Endodermal cell (in vitro differentiated cells): Measurements from ENCODE around the gene FOSB. TPM values are rescaled to one million over a fixed set of nuclear protein-coding genes. Genes with fewer than 3 reads are reported as not detected.
A peak's percentile ranks its signal among the peaks of the same experiment; 100 is the strongest.

ENCODE experiments used
- DNase-seq: peaks from one replicate; pipeline ENCODE4 v3.0.0-alpha.2; 2017
- H3K27ac ChIP-seq: 2 replicates; pipeline ENCODE4 v1.5.1; 2013; ENCODE audit warnings: mild to moderate bottlenecking, low read depth, low read length, moderate library complexity
- H3K27me3 ChIP-seq: 2 replicates; pipeline ENCODE4 v1.6.1; 2013; ENCODE audit warnings: mild to moderate bottlenecking, low read length, moderate library complexity; ENCODE audit not compliant: insufficient read depth, control insufficient read depth, poor library complexity, severe bottlenecking
- H3K36me3 ChIP-seq: 2 replicates; pipeline ENCODE4 v1.7.0; 2013; ENCODE audit warnings: mild to moderate bottlenecking, low read length, moderate library complexity; ENCODE audit not compliant: control insufficient read depth, insufficient read depth
- H3K4me1 ChIP-seq: one replicate; pipeline ENCODE4 v1.7.0; 2013; ENCODE audit warnings: low read length; ENCODE audit not compliant: control insufficient read depth, insufficient read depth
- H3K4me3 ChIP-seq: 2 replicates; pipeline ENCODE4 v1.5.1; 2013; ENCODE audit warnings: mild to moderate bottlenecking, low read length, moderate library complexity
- H3K9ac ChIP-seq: 2 replicates; pipeline ENCODE4 v1.6.1; 2013; ENCODE audit warnings: mild to moderate bottlenecking, low read length, moderate library complexity; ENCODE audit not compliant: poor library complexity, severe bottlenecking; ENCODE audit errors: extremely low read depth
- H3K9me3 ChIP-seq: 2 replicates; pipeline ENCODE4 v1.6.1; 2013; ENCODE audit warnings: mild to moderate bottlenecking, low read length, moderate library complexity; ENCODE audit not compliant: control insufficient read depth
- H3K27ac Mint-ChIP-seq: 2 replicates; pipeline ENCODE4 v1.8.0; 2020; ENCODE audit warnings: mixed read lengths
- H3K27me3 Mint-ChIP-seq: 2 replicates; pipeline ENCODE4 v1.8.0; 2021; ENCODE audit warnings: mild to moderate bottlenecking, mixed read lengths; ENCODE audit not compliant: insufficient read depth
- H3K36me3 Mint-ChIP-seq: 2 replicates; pipeline ENCODE4 v1.8.0; 2020; ENCODE audit warnings: low read depth, mixed read lengths
- H3K4me1 Mint-ChIP-seq: 2 replicates; pipeline ENCODE4 v1.8.0; 2020; ENCODE audit warnings: mixed read lengths
- H3K4me3 Mint-ChIP-seq: 2 replicates; pipeline ENCODE4 v1.8.0; 2020; ENCODE audit warnings: mild to moderate bottlenecking, moderate library complexity, mixed read lengths
- H3K9me3 Mint-ChIP-seq: 2 replicates; pipeline ENCODE4 v1.8.0; 2020; ENCODE audit warnings: mild to moderate bottlenecking, mixed read lengths
- WGBS, 2 experiments: methylation state at CpG; one replicate each; pipeline versions ENCODE4 v1.1.5 to v1.1.7; 2013; ENCODE audit warnings: missing lambda C conversion rate in 2 of 2, mixed read lengths in 1 of 2; ENCODE audit not compliant: insufficient coverage in 1 of 2, insufficient read length in 1 of 2; 5-methylcytosine and 5-hydroxymethylcytosine counted together
- total RNA-seq, 2 donors: library from RNA; stranded (reverse); fragmentation: NEBNext Ultra II Directional in 1 of 2; extraction: Animal tissue kit (Norgen Biotek cat#: 25700) in 1 of 2; gene quantifications; 2 replicates in 1 of 2; 3 replicates in 1 of 2; pipeline ENCODE4 v1.2.1, GENCODE V29; 2021
- TF ChIP-seq, protein P1 (sequence below): fragments of 200-600 bp; sonication (generic); conservative IDR thresholded peaks from 2 replicates; pipeline ENCODE4 v1.5.0; 2021; ENCODE audit warnings: antibody characterized with exemption, mild to moderate bottlenecking

Gene FOSB
- total RNA-seq, 2 donors from 2014 or later: 1.6 to 3.0 TPM

DNA sequence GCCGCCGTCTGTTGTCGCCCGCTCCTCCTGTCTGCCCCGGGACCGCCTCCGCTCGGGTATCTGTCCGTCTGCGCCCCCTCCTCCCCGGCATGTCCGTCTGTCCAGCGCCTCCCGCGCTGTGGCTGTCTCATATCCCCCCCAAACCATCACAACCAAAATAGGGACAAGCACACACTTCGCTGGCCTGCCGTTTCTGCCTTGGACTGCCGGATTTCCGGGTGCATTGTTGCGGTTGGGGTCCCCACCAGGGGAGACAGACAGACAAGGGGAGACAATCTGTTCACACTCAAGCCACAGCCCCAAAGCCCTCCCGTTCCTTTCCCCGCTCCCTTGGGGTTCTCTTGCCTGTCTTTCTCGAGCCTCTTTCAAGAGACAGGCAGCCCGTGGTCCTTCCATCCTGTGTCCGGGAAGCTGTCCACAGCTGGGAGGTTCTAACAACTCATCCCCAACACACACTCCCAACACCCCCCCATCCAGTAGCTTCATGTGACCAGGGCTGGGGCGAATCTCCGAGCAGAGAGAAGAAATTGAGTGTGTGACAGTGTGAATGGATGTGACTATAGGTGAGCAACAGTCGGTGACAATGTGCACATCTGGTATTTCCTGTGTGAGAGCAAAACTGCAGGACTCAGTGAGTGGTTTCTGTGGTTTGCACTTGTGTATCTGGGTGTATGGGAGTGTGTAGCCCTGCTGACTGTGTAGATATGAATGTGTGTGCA is 16.5 kb upstream of the FOSB start:
- H3K27me3 Mint-ChIP-seq: peaks cover 23% of the 10 kb centered on the region

DNA sequence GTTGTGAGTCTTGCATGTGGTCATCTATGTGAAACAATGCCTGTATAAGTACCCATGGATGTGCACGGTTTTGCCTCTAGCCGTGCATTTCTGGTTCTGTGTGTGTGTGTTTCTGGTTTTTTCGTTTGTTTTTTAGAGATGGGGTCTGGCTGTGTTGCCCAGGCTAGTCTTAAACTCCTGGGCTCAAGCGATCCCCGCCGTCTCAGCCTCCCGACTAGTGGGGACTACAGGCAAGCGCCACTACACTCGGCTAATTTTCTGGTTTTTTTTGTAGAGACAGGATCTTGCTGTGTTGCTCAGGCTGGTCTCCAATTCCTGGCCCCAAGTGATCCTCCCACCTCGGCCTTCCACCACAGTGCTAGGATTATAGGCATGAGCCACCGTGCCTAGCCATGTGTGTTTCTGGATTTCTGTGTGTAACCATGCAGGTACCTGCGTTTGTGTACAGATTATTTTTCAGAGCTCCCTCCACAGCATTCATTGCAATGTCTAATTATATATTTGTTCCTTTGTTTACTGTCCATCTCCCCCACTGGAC is 15.9 kb upstream of the FOSB start:
- H3K9ac ChIP-seq: no peak overlapping the region
- Mint-ChIP-seq H3K36me3 (no peaks in the 10 kb centered on the region), H3K4me1 (peaks cover 11% of the 10 kb centered on the region), H3K27me3 (peaks cover 23% of the 10 kb centered on the region), H3K9me3 (no peaks in the 10 kb centered on the region), H3K27ac (peak overlapping the region; percentile 92), H3K4me3 (peak overlapping the region; percentile 81)
- peaks cover 5% of the 10 kb centered on the region for H3K4me1 ChIP-seq
- WGBS, 2 experiments: 88 to 92% methylated on average over 8 to 12 of the region's 12 CpGs
- no peak for DNase-seq
- H3K36me3 ChIP-seq: no peaks in the 10 kb centered on the region
- H3K4me3 ChIP-seq: no peak overlapping the region
- H3K27me3 ChIP-seq: peaks cover 11% of the 10 kb centered on the region
- no peaks in the 10 kb centered on the region for H3K9me3 ChIP-seq
- TF ChIP-seq, protein P1, sequence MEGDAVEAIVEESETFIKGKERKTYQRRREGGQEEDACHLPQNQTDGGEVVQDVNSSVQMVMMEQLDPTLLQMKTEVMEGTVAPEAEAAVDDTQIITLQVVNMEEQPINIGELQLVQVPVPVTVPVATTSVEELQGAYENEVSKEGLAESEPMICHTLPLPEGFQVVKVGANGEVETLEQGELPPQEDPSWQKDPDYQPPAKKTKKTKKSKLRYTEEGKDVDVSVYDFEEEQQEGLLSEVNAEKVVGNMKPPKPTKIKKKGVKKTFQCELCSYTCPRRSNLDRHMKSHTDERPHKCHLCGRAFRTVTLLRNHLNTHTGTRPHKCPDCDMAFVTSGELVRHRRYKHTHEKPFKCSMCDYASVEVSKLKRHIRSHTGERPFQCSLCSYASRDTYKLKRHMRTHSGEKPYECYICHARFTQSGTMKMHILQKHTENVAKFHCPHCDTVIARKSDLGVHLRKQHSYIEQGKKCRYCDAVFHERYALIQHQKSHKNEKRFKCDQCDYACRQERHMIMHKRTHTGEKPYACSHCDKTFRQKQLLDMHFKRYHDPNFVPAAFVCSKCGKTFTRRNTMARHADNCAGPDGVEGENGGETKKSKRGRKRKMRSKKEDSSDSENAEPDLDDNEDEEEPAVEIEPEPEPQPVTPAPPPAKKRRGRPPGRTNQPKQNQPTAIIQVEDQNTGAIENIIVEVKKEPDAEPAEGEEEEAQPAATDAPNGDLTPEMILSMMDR: no peak
- no peak overlapping the region for H3K27ac ChIP-seq

More for the DNA sequence above, 16.5 kb upstream of the FOSB start:
- Histone ChIP-seq H3K4me3 (peak overlapping the region; percentile 74), H3K27ac (peak overlapping the region; percentile 92), H3K9me3 (no peaks in the 10 kb centered on the region), H3K9ac (peak overlapping the region; percentile 69), H3K36me3 (no peaks in the 10 kb centered on the region), H3K4me1 (peaks cover 5% of the 10 kb centered on the region), H3K27me3 (peaks cover 11% of the 10 kb centered on the region)
- DNase-seq: peak; percentile 69
- no peaks in the 10 kb centered on the region for H3K9me3 Mint-ChIP-seq
- peaks cover 11% of the 10 kb centered on the region for H3K4me1 Mint-ChIP-seq
- 31 to 37% methylated on average over 21 to 28 of the region's 28 CpGs for WGBS, 2 experiments
- H3K36me3 Mint-ChIP-seq: no peaks in the 10 kb centered on the region
- TF ChIP-seq, protein P1: no peak
- peak overlapping the region; percentile 92 for H3K27ac Mint-ChIP-seq
- peak overlapping the region; percentile 81 for H3K4me3 Mint-ChIP-seq

DNA sequence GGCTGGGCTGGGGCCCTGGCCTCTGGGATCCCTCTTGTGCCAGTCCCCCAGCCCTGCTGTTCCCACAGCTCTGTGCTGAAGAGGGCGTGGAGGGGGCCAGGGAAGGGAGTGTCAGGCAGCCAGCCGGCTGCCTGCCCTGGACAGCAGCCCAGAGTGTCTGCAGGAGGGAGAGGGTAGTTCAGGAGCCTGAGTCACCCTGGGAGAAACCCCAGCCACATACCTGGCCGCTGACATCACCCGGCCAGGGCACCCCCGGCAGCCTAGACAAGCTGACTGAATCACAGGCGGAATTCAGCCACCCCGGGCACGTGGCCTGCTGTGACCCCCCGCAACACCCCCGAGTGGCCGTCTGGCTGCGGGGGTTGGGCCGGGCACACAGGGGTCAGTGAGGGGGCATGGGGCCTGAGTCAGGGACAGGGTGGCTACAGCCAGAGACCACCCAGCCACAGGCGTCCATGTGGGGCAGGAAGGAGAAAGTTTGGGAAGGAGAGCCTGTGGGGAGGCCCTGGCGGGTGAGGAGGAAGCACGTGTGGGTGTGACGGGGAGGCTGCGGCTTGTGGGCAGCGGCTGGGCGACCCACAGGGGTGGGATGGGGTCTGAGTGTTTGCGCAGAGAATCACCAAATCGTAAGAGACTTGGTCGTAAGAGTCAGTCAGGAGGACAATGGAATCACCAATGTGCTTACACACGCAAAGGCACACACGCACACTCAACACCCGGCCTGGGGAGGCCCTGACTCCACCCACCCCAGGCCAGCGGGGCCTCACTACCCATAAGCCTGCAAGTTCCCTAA is 11.9 kb upstream of the FOSB start:
- WGBS, 2 experiments: 59 to 63% methylated on average over 11 to 27 of the region's 27 CpGs
- Mint-ChIP-seq H3K27me3 (peaks cover 17% of the 10 kb centered on the region), H3K27ac (peak overlapping the region; percentile 95), H3K9me3 (no peaks in the 10 kb centered on the region), H3K4me3 (peak overlapping the region; percentile 16), H3K4me1 (peaks cover 9% of the 10 kb centered on the region), H3K36me3 (no peaks in the 10 kb centered on the region)
- peaks cover 11% of the 10 kb centered on the region for H3K27me3 ChIP-seq
- DNase-seq: peak; percentile 97
- peak overlapping the region; percentile 55 for H3K9ac ChIP-seq
- H3K4me3 ChIP-seq: no peak overlapping the region
- H3K9me3 ChIP-seq: no peaks in the 10 kb centered on the region
- H3K27ac ChIP-seq: peak overlapping the region; percentile 84
- H3K4me1 ChIP-seq: peaks cover 5% of the 10 kb centered on the region
- TF ChIP-seq, protein P1: no peak
- H3K36me3 ChIP-seq: no peaks in the 10 kb centered on the region
